PC-3 (cell line): ENCODE data around the gene PRPF4. TPM values are rescaled to one million over a fixed set of nuclear protein-coding genes. Genes with fewer than 3 reads are reported as not detected.

ENCODE experiments used
- ATAC-seq: fragments of 200-7000 bp; cut with Tn5 transposase; 2 replicates; pipeline ENCODE4 v1.9.1; 2020; ENCODE audit warnings: mild to moderate bottlenecking, moderate library complexity
- BruUV-seq: library from RNA; stranded (reverse); fragments of 400-500 nt; replicated peaks from 2 replicates; lab custom pipeline; 2021; lab: Mats Ljungman, UMichigan
- CTCF ChIA-PET: fragments of 300-600 bp; sonication (Branson Sonifier 250); formaldehyde crosslinking; loops from one replicate; lab custom pipeline; 2022; ENCODE audit warnings: antibody characterized with exemption; lab: Charles Lee
- POLR2A ChIA-PET: fragments of 300-600 bp; sonication (Branson Sonifier 250); formaldehyde crosslinking; loops from one replicate; lab custom pipeline; 2022; ENCODE audit warnings: antibody characterized with exemption; ENCODE audit not compliant: unreplicated experiment; lab: Charles Lee
- DNase-seq: peaks from one replicate; pipeline ENCODE4 v3.0.0-alpha.2; 2015
- H2AFZ ChIP-seq: fragments of 300-600 bp; sonication (generic); 2 replicates; pipeline ENCODE4 v1.6.0; 2016; ENCODE audit warnings: antibody characterized with exemption, low read length
- H3F3A ChIP-seq: fragments of 300-600 bp; sonication (generic); one replicate; pipeline ENCODE4 v1.6.0; 2017; ENCODE audit warnings: antibody characterized with exemption, low read length, control low read depth, mild to moderate bottlenecking; ENCODE audit not compliant: unreplicated experiment
- H3K27ac ChIP-seq: fragments of 300-600 bp; sonication (generic); 2 replicates; pipeline ENCODE4 v1.5.1; 2016; ENCODE audit warnings: mild to moderate bottlenecking, low read length
- H3K27me3 ChIP-seq: fragments of 300-600 bp; sonication (generic); 2 replicates; pipeline ENCODE4 v1.6.1; 2016; ENCODE audit warnings: low read length, mixed read lengths
- H3K36me3 ChIP-seq: fragments of 300-600 bp; sonication (generic); 2 replicates; pipeline ENCODE4 v1.6.1; 2016; ENCODE audit warnings: low read depth, mixed run types, low read length, mixed read lengths
- H3K4me1 ChIP-seq: fragments of 300-600 bp; sonication (generic); 2 replicates; pipeline ENCODE4 v1.5.1; 2016; ENCODE audit warnings: low read length; ENCODE audit not compliant: insufficient read depth
- H3K4me2 ChIP-seq: fragments of 300-600 bp; sonication (generic); 2 replicates; pipeline ENCODE4 v1.6.0; 2016; ENCODE audit warnings: low read length
- H3K4me3 ChIP-seq: fragments of 300-600 bp; sonication (generic); 2 replicates; pipeline ENCODE4 v1.5.1; 2016; ENCODE audit warnings: mild to moderate bottlenecking, low read length, mixed read lengths
- H3K79me2 ChIP-seq: fragments of 300-600 bp; sonication (generic); 2 replicates; pipeline ENCODE4 v1.6.1; 2017; ENCODE audit warnings: low read length, mixed read lengths
- H3K9ac ChIP-seq: fragments of 300-600 bp; sonication (generic); 2 replicates; pipeline ENCODE4 v1.6.0; 2016; ENCODE audit warnings: mild to moderate bottlenecking, low read length
- H3K9me2 ChIP-seq: fragments of 300-600 bp; sonication (generic); replicated peaks from 2 replicates; pipeline ENCODE4 v1.6.1; 2016; ENCODE audit warnings: mixed run types, low read length, mixed read lengths
- H3K9me3 ChIP-seq: fragments of 300-600 bp; sonication (generic); 2 replicates; pipeline ENCODE4 v1.6.1; 2016; ENCODE audit warnings: low read length, mixed read lengths
- H4K20me1 ChIP-seq: fragments of 300-600 bp; sonication (generic); 2 replicates; pipeline ENCODE4 v1.6.1; 2016; ENCODE audit warnings: low read length, mixed read lengths
- EZH2 ChIP-seq: fragments of 300-600 bp; sonication (generic); IDR thresholded peaks from one replicate; pipeline ENCODE4 v1.6.1; 2017; ENCODE audit warnings: antibody characterized with exemption, mild to moderate bottlenecking, low read length; ENCODE audit not compliant: unreplicated experiment
- EZH2phosphoT487 ChIP-seq: fragments of 300-600 bp; sonication (generic); IDR thresholded peaks from 2 replicates; pipeline ENCODE4 v1.6.1; 2018; ENCODE audit warnings: mild to moderate bottlenecking, antibody characterized with exemption, low read length, borderline replicate concordance
- intact Hi-C: fragments of 100-400 bp; cut with micrococcal nuclease; formaldehyde crosslinking; loops from 2 replicates; pipeline ENCODE4 v1.9.0; 2023
- total RNA-seq: library from RNA; depleted of rRNA; stranded (reverse); fragments of >200 nt; gene quantifications from 2 replicates; pipeline ENCODE4 v1.2.3, GENCODE V29; 2014
- TF ChIP-seq, protein P1 (sequence below): fragments of 300-600 bp; sonication (generic); conservative IDR thresholded peaks from 2 replicates; pipeline ENCODE4 v1.5.1; 2017; ENCODE audit warnings: antibody characterized with exemption, low read depth, mild to moderate bottlenecking, low read length

PRPF4 gene
- total RNA-seq, 1 experiment from 2014 or later, result 32.1 TPM

GRCh38 chr9:113241161-113241560, 34.3 kb upstream of the PRPF4 start:
- POLR2A ChIA-PET, result no interaction called here
- TF ChIP-seq EZH2phosphoT487, result no peak
- TF ChIP-seq EZH2, result no peak
- TF ChIP-seq, protein P1, sequence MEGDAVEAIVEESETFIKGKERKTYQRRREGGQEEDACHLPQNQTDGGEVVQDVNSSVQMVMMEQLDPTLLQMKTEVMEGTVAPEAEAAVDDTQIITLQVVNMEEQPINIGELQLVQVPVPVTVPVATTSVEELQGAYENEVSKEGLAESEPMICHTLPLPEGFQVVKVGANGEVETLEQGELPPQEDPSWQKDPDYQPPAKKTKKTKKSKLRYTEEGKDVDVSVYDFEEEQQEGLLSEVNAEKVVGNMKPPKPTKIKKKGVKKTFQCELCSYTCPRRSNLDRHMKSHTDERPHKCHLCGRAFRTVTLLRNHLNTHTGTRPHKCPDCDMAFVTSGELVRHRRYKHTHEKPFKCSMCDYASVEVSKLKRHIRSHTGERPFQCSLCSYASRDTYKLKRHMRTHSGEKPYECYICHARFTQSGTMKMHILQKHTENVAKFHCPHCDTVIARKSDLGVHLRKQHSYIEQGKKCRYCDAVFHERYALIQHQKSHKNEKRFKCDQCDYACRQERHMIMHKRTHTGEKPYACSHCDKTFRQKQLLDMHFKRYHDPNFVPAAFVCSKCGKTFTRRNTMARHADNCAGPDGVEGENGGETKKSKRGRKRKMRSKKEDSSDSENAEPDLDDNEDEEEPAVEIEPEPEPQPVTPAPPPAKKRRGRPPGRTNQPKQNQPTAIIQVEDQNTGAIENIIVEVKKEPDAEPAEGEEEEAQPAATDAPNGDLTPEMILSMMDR, result no peak

DNA sequence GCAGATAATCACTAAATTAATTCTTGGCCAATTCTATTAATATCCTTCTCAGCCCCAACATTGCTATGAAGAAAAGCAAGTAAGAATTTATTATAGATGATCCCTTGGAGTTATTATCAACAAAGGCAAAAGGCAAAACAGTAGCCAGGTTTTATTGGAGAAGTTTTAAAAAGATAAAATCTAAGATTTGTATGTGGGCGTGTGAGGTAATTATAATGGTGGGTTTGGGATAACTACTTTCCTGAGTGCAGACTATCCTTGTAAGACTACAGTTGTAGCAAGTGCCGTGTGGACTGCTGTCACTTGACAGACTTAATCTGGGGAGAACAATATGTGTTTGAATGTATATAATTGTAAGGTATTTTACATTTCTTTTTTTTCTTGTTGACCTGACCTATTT, 30.9 kb upstream of the PRPF4 start:
- H3K9ac ChIP-seq, result no peak overlapping the region
- no TSS peak for BruUV-seq
- POLR2A ChIA-PET, result no interaction called here
- no peaks in the 10 kb centered on the region for H4K20me1 ChIP-seq
- no peaks in the 10 kb centered on the region for H3K9me3 ChIP-seq
- DNase-seq (no peak), ATAC-seq (no peak)
- H3F3A ChIP-seq, result no peaks in the 10 kb centered on the region
- H3K79me2 ChIP-seq, result no peaks in the 10 kb centered on the region
- CTCF ChIA-PET, result no interaction called here
- no peak overlapping the region for H2AFZ ChIP-seq
- intact Hi-C loops, result no loop called here
- H3K27me3 ChIP-seq, result no peaks in the 10 kb centered on the region
- no peak overlapping the region for H3K4me3 ChIP-seq
- H3K4me2 ChIP-seq, result no peak overlapping the region
- no peaks in the 10 kb centered on the region for H3K9me2 ChIP-seq
- no peak overlapping the region for H3K27ac ChIP-seq
- H3K4me1 ChIP-seq, result no peaks in the 10 kb centered on the region
- no peaks in the 10 kb centered on the region for H3K36me3 ChIP-seq
- TF ChIP-seq EZH2, result no peak
- TF ChIP-seq, protein P1, result no peak
- no peak for TF ChIP-seq EZH2phosphoT487

More at GRCh38 chr9:113241161-113241560, 34.3 kb upstream of the PRPF4 start:
- H3K36me3 ChIP-seq, result no peaks in the 10 kb centered on the region
- DNase-seq (no peak), ATAC-seq (no peak)
- no peaks in the 10 kb centered on the region for H3K27me3 ChIP-seq
- H3K9ac ChIP-seq, result no peak overlapping the region
- BruUV-seq, result no TSS peak
- no peaks in the 10 kb centered on the region for H3K79me2 ChIP-seq
- H3K4me1 ChIP-seq, result no peaks in the 10 kb centered on the region
- H3K27ac ChIP-seq, result no peak overlapping the region
- H3K9me2 ChIP-seq, result no peaks in the 10 kb centered on the region
- H4K20me1 ChIP-seq, result no peaks in the 10 kb centered on the region
- no peaks in the 10 kb centered on the region for H3F3A ChIP-seq
- CTCF ChIA-PET, result no interaction called here
- no peak overlapping the region for H3K4me2 ChIP-seq
- no peaks in the 10 kb centered on the region for H3K9me3 ChIP-seq
- no peak overlapping the region for H2AFZ ChIP-seq
- H3K4me3 ChIP-seq, result no peak overlapping the region
- intact Hi-C loops, result no loop called here

DNA sequence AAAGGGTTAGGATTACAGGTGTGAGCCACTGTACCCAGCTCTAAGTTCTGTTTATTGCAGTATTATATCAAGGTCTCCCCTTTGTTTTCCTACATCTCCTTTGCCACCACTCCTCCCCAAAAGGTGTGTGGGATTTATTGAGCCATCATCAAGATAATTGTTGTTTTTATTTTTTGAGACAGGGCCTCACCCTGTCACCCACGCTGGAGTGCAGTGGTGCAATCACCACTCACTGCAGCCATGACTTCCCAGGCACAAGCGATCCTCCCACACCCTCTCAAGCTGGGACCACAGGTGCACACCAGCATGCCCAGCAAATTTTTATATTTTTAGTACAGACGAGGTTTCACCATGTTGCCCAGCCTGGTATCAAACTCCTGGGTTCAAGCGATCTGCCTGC, 29.6 kb upstream of the PRPF4 start:
- DNase-seq (no peak), ATAC-seq (no peak)
- H3K79me2 ChIP-seq, result no peaks in the 10 kb centered on the region
- no peaks in the 10 kb centered on the region for H3K27me3 ChIP-seq
- no peak overlapping the region for H3K27ac ChIP-seq
- no peaks in the 10 kb centered on the region for H3K4me1 ChIP-seq
- TF ChIP-seq EZH2phosphoT487 (no peak), EZH2 (no peak)
- TF ChIP-seq, protein P1, result no peak
- ChIA-PET POLR2A (no interaction called here), CTCF (no interaction called here)
- no peak overlapping the region for H3K9ac ChIP-seq
- no peaks in the 10 kb centered on the region for H4K20me1 ChIP-seq
- H3K4me3 ChIP-seq, result no peak overlapping the region
- no peak overlapping the region for H2AFZ ChIP-seq
- no TSS peak for BruUV-seq
- no peaks in the 10 kb centered on the region for H3K36me3 ChIP-seq
- H3K9me3 ChIP-seq, result no peaks in the 10 kb centered on the region
- intact Hi-C loops, result no loop called here
- no peak overlapping the region for H3K4me2 ChIP-seq
- no peaks in the 10 kb centered on the region for H3K9me2 ChIP-seq
- no peaks in the 10 kb centered on the region for H3F3A ChIP-seq
